Mucosa of descending colon (tissue), 3 donors: Measurements from ENCODE around the gene TUBGCP3. TPM values are rescaled to one million over a fixed set of nuclear protein-coding genes. Genes with fewer than 3 reads are reported as not detected.

ENCODE experiments used
- ATAC-seq: fragments of 200-7000 bp; cut with Tn5 transposase; one replicate; pipeline ENCODE4 v1.9.1; 2020; ENCODE audit warnings: mild to moderate bottlenecking, moderate library complexity
- DNase-seq, 3 donors: peaks; one replicate each; pipeline ENCODE4 v3.0.0-alpha.2; 2020
- H3K36me3 ChIP-seq: fragments of 200-600 bp; one replicate; pipeline ENCODE4 v1.8.0; 2021; ENCODE audit warnings: low read depth, mild to moderate bottlenecking
- H3K4me1 ChIP-seq: fragments of 200-600 bp; one replicate; pipeline ENCODE4 v1.8.0; 2021; ENCODE audit warnings: low read depth, mild to moderate bottlenecking
- H3K4me3 ChIP-seq: fragments of 200-600 bp; one replicate; pipeline ENCODE4 v1.8.0; 2021; ENCODE audit warnings: mild to moderate bottlenecking
- H3K9me3 ChIP-seq: fragments of 200-600 bp; one replicate; pipeline ENCODE4 v1.8.0; 2021; ENCODE audit warnings: mild to moderate bottlenecking
- intact Hi-C, 2 donors: fragments of 100-400 bp; cut with DNase I in 1 of 2; cut with micrococcal nuclease in 1 of 2; formaldehyde crosslinking; loops; one replicate each; pipeline versions ENCODE4 v1.11.0 to v1.11.1; 2022; cut with DNase I, micrococcal nuclease
- total RNA-seq, 3 donors: library from RNA; stranded (reverse); fragmentation: NEBNext Ultra II Directional in 2 of 3; extraction: Animal tissue kit (Norgen Biotek cat#: 25700) in 2 of 3; gene quantifications; one replicate each; pipeline versions ENCODE4 v1.2.1 to v1.2.4, GENCODE V29; 2021 to 2023
- TF ChIP-seq, protein P1 (sequence below): fragments of 200-600 bp; IDR thresholded peaks from one replicate; pipeline ENCODE4 v1.8.0; 2022; ENCODE audit warnings: antibody characterized with exemption, mild to moderate bottlenecking
- donor health status: DM: no; HTN: no; CAD: no; lungs with moderate emphysema.
- donor health status: DM: no; HTN: no; CAD: no.
- donor health status: DM: no; HTN: yes; CAD: no.

TUBGCP3 gene
- total RNA-seq, 3 donors from 2014 or later, result 27.7 to 44.8 (median 32.7) TPM

DNA sequence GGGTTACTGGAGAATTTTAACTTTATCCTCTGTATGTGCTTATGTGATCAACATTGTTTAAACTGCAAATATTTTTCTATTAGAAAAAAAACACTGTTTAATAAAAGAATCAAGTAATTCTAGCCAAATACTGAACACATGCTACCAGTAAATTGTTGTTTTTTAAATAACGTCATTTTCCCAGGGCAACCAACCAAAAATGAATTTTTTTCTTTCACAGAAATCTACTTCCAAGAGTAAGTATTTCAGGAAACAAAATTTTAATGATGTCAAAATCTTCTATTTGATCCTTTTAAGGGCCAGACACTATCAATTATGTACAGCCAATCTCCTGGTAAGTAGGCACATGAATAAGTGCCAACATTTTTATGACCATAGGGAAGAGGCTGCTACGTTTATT is 57.1 kb downstream of the TUBGCP3 start:
- TF ChIP-seq, protein P1, sequence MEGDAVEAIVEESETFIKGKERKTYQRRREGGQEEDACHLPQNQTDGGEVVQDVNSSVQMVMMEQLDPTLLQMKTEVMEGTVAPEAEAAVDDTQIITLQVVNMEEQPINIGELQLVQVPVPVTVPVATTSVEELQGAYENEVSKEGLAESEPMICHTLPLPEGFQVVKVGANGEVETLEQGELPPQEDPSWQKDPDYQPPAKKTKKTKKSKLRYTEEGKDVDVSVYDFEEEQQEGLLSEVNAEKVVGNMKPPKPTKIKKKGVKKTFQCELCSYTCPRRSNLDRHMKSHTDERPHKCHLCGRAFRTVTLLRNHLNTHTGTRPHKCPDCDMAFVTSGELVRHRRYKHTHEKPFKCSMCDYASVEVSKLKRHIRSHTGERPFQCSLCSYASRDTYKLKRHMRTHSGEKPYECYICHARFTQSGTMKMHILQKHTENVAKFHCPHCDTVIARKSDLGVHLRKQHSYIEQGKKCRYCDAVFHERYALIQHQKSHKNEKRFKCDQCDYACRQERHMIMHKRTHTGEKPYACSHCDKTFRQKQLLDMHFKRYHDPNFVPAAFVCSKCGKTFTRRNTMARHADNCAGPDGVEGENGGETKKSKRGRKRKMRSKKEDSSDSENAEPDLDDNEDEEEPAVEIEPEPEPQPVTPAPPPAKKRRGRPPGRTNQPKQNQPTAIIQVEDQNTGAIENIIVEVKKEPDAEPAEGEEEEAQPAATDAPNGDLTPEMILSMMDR, result no peak
- no peak for DNase-seq

DNA sequence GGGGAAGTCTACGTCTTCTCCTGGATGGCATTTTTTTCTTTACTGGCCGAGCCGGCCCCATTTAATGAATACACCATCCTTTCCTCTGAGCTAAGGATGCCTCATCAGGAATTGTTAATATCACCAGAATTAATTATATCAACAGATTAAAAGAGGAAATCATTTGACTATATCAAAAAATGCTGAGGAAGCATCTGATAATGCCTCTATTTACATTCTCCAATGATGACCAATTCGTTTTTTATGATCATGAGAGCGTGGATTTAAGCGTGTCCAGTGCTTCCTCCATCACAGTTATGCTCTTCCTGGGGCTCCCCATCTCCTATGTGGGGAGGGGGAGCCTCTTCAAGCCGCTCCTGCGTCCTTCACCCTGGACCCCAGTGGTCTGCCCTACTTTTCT is 58.7 kb downstream of the TUBGCP3 start:
- ATAC-seq (no peak), DNase-seq (no peak)
- Histone ChIP-seq H3K36me3 (no peaks in the 10 kb centered on the region), H3K4me3 (no peak overlapping the region), H3K4me1 (no peaks in the 10 kb centered on the region), H3K9me3 (no peaks in the 10 kb centered on the region)
- intact Hi-C loops, result no loop called here
- TF ChIP-seq, protein P1, result no peak

More for the DNA sequence above, 57.1 kb downstream of the TUBGCP3 start:
- intact Hi-C loops, result no loop called here
- no peak for ATAC-seq
- Histone ChIP-seq H3K4me1 (no peaks in the 10 kb centered on the region), H3K4me3 (no peak overlapping the region), H3K36me3 (no peaks in the 10 kb centered on the region), H3K9me3 (no peaks in the 10 kb centered on the region)

DNA sequence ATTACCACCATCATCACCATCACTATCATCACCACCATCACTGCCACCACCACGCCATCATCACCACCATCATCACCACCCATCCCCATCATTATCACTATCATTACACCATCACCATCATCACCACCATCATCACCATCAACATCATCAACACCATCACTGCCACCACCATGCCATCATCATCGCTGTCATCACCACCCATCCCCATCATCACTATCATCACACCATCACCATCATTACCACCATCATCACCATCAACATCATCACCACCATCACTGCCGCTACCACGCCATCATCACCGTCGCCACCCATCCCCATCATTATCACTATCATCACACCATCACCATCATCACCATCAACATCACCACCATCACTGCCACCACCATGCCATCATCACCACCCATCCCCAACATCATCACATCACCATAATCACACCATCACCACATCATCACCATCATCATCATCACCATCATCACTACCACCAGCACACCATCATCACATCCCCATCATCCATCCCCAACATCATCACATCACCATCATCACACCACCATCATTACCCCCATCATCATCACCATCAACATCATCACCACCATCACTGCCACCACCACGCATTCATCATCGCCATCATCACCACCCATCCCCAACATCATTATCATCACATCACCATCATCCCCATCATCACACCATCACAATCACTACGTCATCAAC is 61.7 kb downstream of the TUBGCP3 start:
- no peaks in the 10 kb centered on the region for H3K9me3 ChIP-seq
- DNase-seq (no peak), ATAC-seq (no peak)
- H3K4me3 ChIP-seq, result no peak overlapping the region
- no peaks in the 10 kb centered on the region for H3K4me1 ChIP-seq
- TF ChIP-seq, protein P1, result no peak
- no peaks in the 10 kb centered on the region for H3K36me3 ChIP-seq
- intact Hi-C loops, result no loop called here

DNA sequence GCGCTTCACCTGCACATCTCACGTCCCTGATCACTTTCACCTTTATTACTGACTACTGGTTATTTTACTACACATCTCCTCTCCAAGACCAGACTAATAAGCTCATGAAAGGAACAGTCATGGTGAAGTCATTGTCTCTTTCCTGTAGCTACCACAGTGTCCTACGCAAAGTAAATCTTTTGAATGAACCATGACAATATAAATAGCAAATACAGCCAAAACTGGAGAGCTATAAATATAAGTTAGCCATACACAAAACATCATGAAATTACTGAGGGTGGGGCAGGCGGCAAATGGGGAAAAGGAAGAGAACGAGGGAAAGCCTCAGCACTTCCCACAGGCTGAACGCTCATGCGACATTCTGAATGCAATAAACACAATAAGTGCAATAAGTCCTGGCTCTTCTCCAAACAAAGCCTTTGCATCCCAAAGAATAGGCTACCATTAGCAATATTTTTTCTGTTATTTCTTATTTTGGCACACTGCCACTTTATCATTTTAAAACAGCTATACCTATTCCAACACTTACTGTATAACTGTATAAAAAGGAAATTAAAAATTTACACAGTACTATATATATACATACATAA is 62.5 kb downstream of the TUBGCP3 start:
- no peaks in the 10 kb centered on the region for H3K9me3 ChIP-seq
- intact Hi-C loops, result no loop called here
- TF ChIP-seq, protein P1, result no peak
- H3K4me3 ChIP-seq, result no peak overlapping the region
- H3K36me3 ChIP-seq, result no peaks in the 10 kb centered on the region
- no peak for DNase-seq
- no peaks in the 10 kb centered on the region for H3K4me1 ChIP-seq
- ATAC-seq, result no peak

DNA sequence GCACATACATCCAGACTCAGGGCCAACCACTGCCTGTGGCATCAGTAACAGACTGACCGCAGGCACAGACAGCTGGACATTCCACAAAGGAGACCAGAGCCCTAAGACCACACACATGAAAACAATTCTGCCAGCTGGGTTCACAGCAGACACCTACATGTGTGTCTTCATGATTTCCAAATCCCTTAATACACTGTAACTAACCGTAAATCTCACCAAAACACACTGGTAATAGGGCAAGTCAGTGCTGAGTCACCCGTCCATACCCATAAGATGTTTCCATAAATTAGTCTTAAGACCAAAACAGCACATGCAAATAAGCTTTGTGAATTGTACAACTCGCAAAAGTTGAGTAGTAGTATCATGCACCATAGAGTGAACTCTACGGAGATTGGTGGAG is 65.4 kb downstream of the TUBGCP3 start:
- no peaks in the 10 kb centered on the region for H3K36me3 ChIP-seq
- H3K4me3 ChIP-seq, result no peak overlapping the region
- intact Hi-C loops, result no loop called here
- no peaks in the 10 kb centered on the region for H3K9me3 ChIP-seq
- DNase-seq (no peak), ATAC-seq (no peak)
- H3K4me1 ChIP-seq, result no peaks in the 10 kb centered on the region
- TF ChIP-seq, protein P1, result no peak
